Measurements from ENCODE around the gene IRX5.

DNA sequence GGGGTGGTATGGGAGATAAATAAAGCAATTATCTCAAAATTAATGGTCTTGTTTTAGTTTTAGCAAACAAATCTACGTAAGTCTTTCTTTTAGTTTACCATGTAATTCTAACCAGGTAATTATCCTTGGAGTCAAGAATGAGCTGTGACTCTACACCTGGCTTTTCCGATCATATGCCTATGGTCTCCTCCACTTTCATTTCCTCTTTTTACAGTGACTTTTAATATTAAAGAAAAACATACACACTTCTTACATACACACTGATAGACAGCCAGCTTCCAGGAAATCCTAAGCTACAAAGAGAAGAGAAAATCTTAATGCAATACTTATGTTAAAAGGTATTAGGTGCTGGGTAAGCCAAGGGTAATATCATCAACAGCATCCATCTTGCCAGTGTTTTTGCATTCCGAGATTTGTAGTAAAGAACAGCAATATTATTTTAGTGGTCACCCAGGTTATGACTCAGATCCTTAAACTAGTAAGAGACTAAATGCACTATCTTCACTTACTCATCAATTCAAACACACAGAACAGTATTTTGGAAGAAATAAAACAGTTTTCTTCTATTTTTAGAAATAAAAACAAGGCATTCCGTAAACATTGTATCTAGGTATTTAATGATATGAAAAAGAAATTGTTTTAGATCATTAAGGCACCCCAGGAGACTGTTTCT lies 4.4 kb upstream of the IRX5 start:
- TF ChIP-seq, protein P1, sequence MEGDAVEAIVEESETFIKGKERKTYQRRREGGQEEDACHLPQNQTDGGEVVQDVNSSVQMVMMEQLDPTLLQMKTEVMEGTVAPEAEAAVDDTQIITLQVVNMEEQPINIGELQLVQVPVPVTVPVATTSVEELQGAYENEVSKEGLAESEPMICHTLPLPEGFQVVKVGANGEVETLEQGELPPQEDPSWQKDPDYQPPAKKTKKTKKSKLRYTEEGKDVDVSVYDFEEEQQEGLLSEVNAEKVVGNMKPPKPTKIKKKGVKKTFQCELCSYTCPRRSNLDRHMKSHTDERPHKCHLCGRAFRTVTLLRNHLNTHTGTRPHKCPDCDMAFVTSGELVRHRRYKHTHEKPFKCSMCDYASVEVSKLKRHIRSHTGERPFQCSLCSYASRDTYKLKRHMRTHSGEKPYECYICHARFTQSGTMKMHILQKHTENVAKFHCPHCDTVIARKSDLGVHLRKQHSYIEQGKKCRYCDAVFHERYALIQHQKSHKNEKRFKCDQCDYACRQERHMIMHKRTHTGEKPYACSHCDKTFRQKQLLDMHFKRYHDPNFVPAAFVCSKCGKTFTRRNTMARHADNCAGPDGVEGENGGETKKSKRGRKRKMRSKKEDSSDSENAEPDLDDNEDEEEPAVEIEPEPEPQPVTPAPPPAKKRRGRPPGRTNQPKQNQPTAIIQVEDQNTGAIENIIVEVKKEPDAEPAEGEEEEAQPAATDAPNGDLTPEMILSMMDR (conservative IDR thresholded peaks at IDR 0.05; ENCODE audit: low read depth, low read length), result no peak
- no peak for TF ChIP-seq MXI1 (IDR thresholded peaks at IDR 0.05; ENCODE audit: borderline replicate concordance, low read depth, low read length)
- TF ChIP-seq POLR2A (IDR thresholded peaks at IDR 0.05; ENCODE audit: low read depth, low read length), result no peak
- TF ChIP-seq FOS (IDR thresholded peaks at IDR 0.05; ENCODE audit: low read depth, low read length), result no peak
- no peak for TF ChIP-seq CEBPB (IDR thresholded peaks at IDR 0.05; ENCODE audit: low read depth, low read length)
- TF ChIP-seq, protein P2, sequence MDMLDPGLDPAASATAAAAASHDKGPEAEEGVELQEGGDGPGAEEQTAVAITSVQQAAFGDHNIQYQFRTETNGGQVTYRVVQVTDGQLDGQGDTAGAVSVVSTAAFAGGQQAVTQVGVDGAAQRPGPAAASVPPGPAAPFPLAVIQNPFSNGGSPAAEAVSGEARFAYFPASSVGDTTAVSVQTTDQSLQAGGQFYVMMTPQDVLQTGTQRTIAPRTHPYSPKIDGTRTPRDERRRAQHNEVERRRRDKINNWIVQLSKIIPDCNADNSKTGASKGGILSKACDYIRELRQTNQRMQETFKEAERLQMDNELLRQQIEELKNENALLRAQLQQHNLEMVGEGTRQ (IDR thresholded peaks at IDR 0.05; ENCODE audit: low read depth, low read length), result no peak
- TF ChIP-seq RFX5 (IDR thresholded peaks at IDR 0.05; ENCODE audit: low read depth, low read length), result no peak
- TF ChIP-seq SMC3 (IDR thresholded peaks at IDR 0.05; ENCODE audit: low read depth, low read length), result no peak
- no peak for TF ChIP-seq RAD21 (IDR thresholded peaks at IDR 0.05; ENCODE audit: low read length)
- no peak for TF ChIP-seq RCOR1 (IDR thresholded peaks at IDR 0.05; ENCODE audit: insufficient replicate concordance, low read length)
- TF ChIP-seq CHD1 (IDR thresholded peaks at IDR 0.05; ENCODE audit: low read depth, low read length), result no peak
- TF ChIP-seq MAZ (IDR thresholded peaks at IDR 0.05; ENCODE audit: borderline replicate concordance, low read depth, low read length), result no peak
- TF ChIP-seq NFE2L2 (IDR thresholded peaks at IDR 0.05; ENCODE audit: low read depth, low read length), result no peak
- no peak for TF ChIP-seq BHLHE40 (IDR thresholded peaks at IDR 0.05; ENCODE audit: low read depth, low read length)

All from IMR-90 (cell line).